GM20431 (cell line): ENCODE results near the gene LY6G5B.

Experiments
- in situ Hi-C: fragments of 300-500 bp; cut with MseI, MboI; formaldehyde crosslinking; loops from one replicate; pipeline ENCODE4 v1.15.0; 2020; ENCODE audit warnings: low sequenced_read_pairs; ENCODE audit not compliant: unreplicated experiment

LY6G5B gene

GRCh38 chr6:31710523-31711219, 40.9 kb downstream of the LY6G5B start:
- in situ Hi-C loops: no loop called here

DNA sequence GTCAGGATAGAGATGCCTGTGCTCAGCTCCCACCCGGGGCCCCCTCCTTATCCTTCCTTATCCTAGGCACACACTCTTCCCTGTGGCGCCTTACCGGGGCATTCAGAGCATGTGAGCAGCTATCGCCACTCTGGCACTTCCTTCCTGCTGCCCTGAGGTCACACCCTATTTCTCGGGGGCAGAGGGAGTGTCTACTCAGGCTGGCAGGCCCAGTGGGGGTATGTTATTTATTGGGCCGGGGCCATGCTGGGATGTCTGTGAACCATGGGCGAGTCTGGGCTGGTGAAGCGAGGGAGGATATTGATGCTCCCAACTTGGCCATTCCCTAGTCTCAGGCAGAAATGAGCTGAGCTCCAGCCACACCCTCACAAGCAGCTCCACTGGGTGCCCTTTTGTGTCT, 41.5 kb downstream of the LY6G5B start:
- in situ Hi-C loops: no loop called here

DNA sequence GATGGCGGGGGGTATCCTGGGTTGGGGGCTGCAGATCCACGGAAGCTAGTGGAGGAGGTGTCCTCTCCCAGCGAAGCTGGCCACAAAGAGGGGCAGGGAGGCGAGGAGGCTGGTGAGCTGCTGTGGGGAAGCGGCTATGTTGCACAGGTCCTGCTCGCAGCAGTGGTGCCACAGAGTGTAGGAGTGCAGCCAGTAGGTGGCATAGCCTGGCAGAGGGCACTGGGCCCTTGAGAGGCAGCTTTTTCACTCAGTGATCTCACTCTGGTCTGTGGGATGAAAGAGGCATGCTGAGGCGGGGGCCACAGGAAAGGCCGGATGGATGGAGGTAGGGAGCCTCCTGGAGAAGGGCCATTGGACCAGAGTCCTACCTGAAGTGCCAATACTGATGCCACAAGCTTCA, 42.5 kb downstream of the LY6G5B start:
- in situ Hi-C loops: no loop called here

- in situ Hi-C loops: no loop called here
Observed at GRCh38 chr6:31713465-31713864, 43.7 kb downstream of the LY6G5B start.

DNA sequence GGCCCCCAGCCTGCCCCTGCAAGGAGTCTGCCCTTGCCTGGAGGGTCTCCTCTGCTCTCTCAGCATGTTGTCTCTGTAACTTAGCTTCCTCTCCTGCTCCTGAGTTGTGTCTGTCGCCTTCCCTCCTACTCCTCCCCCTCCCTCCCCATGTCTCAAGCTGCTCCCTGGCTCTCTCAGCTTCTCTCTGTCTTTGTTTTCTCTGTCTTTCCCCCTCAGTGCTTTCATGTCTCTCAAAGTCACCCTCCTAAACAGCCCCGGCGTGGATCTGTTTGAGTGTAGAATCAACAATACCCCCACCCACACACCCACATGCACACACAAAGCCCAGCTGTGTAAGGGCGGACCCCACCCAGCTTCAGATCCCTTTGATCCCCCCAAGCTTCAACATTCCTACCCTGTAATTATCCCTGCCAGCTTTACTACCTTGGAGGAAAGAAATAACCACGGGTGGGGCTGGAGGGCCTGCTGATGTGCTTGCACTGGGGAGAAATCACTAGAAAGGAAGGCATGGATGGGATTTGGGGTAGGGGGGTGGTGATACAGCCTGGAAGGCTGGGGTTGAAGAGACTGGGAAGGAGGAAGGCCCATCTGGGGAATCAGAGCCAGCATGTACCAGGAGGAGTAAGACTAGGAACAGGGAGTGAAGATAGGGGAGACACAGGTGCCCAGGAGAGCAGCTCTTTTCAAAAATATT, 44.4 kb downstream of the LY6G5B start:
- in situ Hi-C loops: no loop called here

DNA sequence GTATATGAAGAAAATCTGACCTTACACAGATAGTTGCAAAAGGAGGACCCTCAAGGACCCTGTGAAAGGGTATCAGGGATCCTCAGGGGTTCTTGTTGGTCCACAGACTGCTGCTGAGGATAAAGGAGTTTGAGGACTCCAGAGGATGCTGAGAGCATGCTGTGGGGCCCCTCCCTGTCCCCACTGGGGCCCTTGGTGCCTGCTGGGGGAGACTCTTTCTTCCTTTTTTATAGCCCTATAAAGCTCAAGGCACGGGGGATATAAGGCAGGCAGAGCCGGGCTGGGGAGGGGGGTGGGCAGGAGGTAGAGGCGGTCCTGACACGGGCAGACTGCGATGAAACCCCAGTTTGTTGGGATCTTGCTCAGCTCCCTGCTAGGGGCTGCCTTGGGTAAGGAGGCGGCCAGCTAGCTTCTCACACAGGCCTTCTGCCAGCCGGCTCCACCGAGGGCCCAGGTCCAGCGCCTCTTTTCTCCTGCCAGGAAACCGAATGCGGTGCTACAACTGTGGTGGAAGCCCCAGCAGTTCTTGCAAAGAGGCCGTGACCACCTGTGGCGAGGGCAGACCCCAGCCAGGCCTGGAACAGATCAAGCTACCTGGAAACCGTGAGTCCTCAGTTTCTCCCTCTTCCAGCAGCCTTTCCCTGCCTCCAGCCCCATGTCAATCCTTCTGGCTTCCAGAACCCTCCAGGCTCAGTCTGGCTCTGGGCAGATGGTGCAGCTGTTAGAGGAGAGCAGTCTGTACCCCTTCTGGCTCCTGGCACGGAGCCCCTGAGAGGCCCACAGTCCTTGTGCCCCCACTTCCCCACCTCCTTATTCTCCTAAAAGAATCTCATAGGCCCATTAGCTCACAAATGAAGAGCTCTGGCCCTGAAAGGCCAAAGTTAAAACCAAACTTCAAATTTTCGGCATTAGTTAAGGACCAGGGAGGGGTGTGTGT, 45.5 kb downstream of the LY6G5B start, which contains the start of gene LY6G6D:
TSS of gene LY6G6D (plus strand) at position 327 of the 937 bp plus-strand sequence. CDS start at position 335, 8 bp downstream.
- in situ Hi-C loops: no loop called here

DNA sequence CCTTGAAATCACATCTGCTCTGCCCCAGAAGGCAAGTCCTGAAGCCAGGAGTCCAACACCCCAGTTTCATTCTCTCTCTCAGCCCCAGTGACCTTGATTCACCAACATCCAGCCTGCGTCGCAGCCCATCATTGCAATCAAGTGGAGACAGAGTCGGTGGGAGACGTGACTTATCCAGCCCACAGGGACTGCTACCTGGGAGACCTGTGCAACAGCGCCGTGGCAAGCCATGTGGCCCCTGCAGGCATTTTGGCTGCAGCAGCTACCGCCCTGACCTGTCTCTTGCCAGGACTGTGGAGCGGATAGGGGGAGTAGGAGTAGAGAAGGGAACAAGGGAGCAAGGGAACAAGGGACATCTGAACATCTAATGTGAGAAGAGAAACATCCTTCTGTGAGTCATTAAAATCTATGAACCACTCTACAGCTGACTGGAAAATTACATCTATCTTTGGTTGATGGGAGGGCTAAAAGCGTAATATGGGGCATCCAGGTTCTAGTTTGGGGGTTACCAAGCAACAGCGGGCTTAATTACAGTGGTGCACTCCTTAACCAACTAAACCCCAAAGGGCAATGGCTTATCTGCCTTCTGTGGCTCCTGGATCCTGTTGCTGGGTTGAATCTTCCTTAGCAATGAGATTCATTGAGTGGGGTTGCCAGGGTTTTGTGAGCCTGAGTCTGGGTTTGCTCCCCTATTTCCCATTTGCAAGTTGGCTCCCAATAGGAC, 47.9 kb downstream of the LY6G5B start:
- in situ Hi-C loops: no loop called here

DNA sequence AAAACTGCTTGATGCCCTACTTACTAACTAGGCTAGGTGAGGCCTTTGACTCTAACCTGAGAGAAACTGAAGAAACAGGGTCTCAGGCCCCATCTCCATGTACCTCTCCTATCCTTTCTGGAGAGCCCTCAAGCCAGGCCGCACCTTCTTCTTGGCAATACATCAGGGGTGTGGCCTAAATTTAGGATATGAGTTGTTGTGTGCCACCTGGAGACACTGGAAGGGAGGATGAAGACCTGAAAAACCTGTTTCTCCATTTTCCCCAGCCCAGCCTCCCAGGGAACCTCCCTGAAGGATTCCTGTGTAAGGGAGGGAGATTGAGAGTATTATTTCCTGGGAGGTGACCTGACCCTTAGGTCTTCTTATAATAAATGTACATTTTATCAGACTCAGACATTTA, 48.5 kb downstream of the LY6G5B start:
- in situ Hi-C loops: no loop called here

DNA sequence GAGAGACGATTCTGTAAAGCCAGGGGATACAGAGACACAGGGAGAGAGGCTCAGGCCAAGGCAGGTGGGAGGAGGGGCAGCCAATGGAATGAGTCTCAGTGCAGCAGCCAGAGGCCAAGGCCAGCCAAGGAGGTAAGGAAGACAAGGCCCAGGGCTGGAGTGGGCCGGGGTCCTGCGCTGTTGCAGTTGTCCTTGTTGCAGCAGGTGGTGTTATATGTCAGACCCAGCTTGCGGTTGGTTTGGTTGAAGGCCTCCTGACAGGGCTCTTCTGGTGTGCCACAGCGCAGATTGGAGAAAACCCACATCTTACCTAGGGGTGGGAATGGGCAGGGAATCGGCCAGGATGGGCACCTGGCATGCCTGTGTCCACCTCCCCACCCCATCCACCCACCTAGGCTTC, 49.2 kb downstream of the LY6G5B start:
- in situ Hi-C loops: no loop called here

GRCh38 chr6:31720196-31720770, 50.5 kb downstream of the LY6G5B start:
- in situ Hi-C loops: no loop called here

DNA sequence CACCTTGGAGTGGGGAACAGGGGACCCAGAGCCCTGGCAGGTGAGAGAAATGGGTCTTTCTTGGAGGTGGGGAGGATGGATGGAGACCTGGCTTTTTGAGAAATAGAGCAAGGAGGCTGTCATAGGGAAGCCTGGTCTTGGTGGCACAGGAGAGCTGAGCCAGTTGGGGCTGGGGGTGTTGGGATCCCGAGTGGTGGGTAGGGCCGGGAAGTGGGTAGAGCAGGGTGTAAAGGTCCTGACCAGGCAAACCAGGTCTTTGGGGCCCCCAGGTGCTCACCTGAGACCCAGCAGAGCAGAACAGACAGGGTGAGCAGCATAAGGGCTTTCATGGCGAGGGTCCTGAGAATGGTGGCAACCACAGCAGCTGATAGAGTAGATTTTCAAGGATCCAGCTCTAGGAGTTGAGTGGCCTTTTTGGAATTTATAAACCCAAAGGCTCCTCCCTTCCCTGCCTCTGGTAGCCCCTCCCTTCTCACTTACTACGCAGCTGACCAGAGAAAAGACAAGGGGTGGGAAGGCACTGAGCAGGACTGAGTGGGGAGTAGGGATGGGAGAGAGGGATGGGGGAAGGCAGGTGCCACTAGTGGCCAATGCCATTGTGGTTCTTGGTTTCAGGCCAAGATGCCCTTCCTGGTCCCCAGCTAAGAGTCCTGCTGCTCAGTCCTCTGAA, 51.7 kb downstream of the LY6G5B start, which contains the start of gene LY6G6C:
TSS of gene LY6G6C (minus strand) at position 396 of the 670 bp plus-strand sequence. CDS start at position 329, 67 bp downstream.
- in situ Hi-C loops: no loop called here

GRCh38 chr6:31722173-31722572, 52.4 kb downstream of the LY6G5B start:
- in situ Hi-C loops: no loop called here
